H1 (cell line): Measurements from ENCODE around the gene UBTD1. TPM values are rescaled to one million over a fixed set of nuclear protein-coding genes. Genes with fewer than 3 reads are reported as not detected.
A peak's percentile ranks its signal among the peaks of the same experiment; 100 is the strongest.

Source experiments
- MAFK ChIP-seq: IDR thresholded peaks from 2 replicates; pipeline ENCODE4 v1.6.1; 2012; ENCODE audit warnings: low read depth, mild to moderate bottlenecking, improper control_type of control experiment, low read length
- polyA plus RNA-seq, 7 experiments: library from polyadenylated mRNA; depleted of rRNA in 3 of 7; stranded (reverse) in 5 of 7; unstranded in 2 of 7; fragments of >200 nt in 5 of 7; fragments of 200-250 nt in 2 of 7; gene quantifications; 1 replicate in 5 of 7; 2 replicates in 1 of 7; 4 replicates in 1 of 7; pipeline versions ENCODE4 v1.2.1 to v1.2.3, GENCODE V29; 2011 to 2013; ENCODE audit warnings: missing spikeins in 2 of 7, mixed read lengths in 2 of 7
- total RNA-seq: library from RNA; stranded (reverse); fragmentation: NEBNext Ultra II Directional; extraction: Animal tissue kit (Norgen Biotek cat#: 25700); gene quantifications from 2 replicates; pipeline ENCODE4 v1.2.1, GENCODE V29; 2021
- TF ChIP-seq, protein P1 (sequence below): fragments of 300-600 bp; sonication (generic); IDR thresholded peaks from 2 replicates; pipeline ENCODE4 v1.7.1; 2012; ENCODE audit warnings: low read length, moderate library complexity, mild to moderate bottlenecking, inconsistent platforms; ENCODE audit not compliant: insufficient replicate concordance

The UBTD1 gene
- total and polyA plus RNA-seq, 2 of the 8 experiments (the other 6 are each of a cell fraction or from before 2014, with no cell fraction given): 22.3 to 36.2 TPM

DNA sequence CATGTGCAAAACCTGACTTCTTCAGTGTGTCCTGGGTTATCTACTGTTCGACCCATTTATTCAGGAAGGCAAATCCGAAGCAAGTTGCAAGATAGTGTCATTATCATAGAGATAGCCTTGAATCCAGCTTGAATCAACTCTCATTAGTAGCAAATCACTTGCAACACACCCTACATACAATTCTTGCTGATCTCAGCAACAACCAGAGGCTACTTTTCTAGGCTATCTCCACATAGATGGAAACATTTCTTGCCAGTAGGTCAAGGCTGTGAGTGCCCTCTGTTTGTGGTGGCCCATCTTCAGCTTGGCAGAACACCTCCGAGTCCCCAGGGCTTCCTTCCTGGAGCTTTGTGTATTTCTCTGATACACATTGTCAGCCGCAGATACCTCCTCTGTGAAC lies 12.0 kb downstream of the UBTD1 start (continued):
- TF ChIP-seq, protein P1, sequence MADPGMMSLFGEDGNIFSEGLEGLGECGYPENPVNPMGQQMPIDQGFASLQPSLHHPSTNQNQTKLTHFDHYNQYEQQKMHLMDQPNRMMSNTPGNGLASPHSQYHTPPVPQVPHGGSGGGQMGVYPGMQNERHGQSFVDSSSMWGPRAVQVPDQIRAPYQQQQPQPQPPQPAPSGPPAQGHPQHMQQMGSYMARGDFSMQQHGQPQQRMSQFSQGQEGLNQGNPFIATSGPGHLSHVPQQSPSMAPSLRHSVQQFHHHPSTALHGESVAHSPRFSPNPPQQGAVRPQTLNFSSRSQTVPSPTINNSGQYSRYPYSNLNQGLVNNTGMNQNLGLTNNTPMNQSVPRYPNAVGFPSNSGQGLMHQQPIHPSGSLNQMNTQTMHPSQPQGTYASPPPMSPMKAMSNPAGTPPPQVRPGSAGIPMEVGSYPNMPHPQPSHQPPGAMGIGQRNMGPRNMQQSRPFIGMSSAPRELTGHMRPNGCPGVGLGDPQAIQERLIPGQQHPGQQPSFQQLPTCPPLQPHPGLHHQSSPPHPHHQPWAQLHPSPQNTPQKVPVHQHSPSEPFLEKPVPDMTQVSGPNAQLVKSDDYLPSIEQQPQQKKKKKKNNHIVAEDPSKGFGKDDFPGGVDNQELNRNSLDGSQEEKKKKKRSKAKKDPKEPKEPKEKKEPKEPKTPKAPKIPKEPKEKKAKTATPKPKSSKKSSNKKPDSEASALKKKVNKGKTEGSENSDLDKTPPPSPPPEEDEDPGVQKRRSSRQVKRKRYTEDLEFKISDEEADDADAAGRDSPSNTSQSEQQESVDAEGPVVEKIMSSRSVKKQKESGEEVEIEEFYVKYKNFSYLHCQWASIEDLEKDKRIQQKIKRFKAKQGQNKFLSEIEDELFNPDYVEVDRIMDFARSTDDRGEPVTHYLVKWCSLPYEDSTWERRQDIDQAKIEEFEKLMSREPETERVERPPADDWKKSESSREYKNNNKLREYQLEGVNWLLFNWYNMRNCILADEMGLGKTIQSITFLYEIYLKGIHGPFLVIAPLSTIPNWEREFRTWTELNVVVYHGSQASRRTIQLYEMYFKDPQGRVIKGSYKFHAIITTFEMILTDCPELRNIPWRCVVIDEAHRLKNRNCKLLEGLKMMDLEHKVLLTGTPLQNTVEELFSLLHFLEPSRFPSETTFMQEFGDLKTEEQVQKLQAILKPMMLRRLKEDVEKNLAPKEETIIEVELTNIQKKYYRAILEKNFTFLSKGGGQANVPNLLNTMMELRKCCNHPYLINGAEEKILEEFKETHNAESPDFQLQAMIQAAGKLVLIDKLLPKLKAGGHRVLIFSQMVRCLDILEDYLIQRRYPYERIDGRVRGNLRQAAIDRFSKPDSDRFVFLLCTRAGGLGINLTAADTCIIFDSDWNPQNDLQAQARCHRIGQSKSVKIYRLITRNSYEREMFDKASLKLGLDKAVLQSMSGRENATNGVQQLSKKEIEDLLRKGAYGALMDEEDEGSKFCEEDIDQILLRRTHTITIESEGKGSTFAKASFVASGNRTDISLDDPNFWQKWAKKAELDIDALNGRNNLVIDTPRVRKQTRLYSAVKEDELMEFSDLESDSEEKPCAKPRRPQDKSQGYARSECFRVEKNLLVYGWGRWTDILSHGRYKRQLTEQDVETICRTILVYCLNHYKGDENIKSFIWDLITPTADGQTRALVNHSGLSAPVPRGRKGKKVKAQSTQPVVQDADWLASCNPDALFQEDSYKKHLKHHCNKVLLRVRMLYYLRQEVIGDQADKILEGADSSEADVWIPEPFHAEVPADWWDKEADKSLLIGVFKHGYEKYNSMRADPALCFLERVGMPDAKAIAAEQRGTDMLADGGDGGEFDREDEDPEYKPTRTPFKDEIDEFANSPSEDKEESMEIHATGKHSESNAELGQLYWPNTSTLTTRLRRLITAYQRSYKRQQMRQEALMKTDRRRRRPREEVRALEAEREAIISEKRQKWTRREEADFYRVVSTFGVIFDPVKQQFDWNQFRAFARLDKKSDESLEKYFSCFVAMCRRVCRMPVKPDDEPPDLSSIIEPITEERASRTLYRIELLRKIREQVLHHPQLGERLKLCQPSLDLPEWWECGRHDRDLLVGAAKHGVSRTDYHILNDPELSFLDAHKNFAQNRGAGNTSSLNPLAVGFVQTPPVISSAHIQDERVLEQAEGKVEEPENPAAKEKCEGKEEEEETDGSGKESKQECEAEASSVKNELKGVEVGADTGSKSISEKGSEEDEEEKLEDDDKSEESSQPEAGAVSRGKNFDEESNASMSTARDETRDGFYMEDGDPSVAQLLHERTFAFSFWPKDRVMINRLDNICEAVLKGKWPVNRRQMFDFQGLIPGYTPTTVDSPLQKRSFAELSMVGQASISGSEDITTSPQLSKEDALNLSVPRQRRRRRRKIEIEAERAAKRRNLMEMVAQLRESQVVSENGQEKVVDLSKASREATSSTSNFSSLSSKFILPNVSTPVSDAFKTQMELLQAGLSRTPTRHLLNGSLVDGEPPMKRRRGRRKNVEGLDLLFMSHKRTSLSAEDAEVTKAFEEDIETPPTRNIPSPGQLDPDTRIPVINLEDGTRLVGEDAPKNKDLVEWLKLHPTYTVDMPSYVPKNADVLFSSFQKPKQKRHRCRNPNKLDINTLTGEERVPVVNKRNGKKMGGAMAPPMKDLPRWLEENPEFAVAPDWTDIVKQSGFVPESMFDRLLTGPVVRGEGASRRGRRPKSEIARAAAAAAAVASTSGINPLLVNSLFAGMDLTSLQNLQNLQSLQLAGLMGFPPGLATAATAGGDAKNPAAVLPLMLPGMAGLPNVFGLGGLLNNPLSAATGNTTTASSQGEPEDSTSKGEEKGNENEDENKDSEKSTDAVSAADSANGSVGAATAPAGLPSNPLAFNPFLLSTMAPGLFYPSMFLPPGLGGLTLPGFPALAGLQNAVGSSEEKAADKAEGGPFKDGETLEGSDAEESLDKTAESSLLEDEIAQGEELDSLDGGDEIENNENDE: no peak
- TF ChIP-seq MAFK: 0 out of 2 replicates have a peak, but pooled peaks have one; percentile 17
